ENCODE results near the gene ASB4. TPM values are rescaled to one million over a fixed set of nuclear protein-coding genes. Genes with fewer than 3 reads are reported as not detected.

Gene ASB4
- total RNA-seq, 2 experiments from 2014 or later, result not detected

DNA sequence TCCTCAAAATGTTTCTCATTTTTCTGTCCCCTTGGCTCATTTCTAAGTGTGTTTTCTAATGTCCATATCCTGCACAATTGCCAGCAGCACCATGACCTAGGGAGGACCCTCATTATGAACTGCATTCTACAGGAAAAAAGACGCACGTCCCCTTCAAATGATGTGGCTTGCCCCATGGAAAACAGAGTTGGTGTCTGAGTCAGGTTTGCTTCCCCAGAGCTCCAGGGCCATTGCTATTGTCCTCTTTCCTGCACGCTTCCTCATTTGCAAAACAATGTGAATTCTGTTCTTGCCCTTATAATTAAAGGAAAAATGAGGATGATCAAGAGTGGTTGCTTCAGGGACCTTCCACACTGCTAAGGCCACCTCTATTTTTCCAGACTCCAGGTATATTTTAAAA lies 14.7 kb upstream of the ASB4 start:
- Mint-ChIP-seq H3K4me1 (peaks cover 9% of the 10 kb centered on the region), H3K27ac (no peak overlapping the region), H3K27me3 (peaks cover 3% of the 10 kb centered on the region), H3K36me3 (no peaks in the 10 kb centered on the region), H3K9me3 (ENCODE audit: low read depth) (no peaks in the 10 kb centered on the region), H3K4me3 (no peak overlapping the region)
- CTCF ChIA-PET, result no interaction called here
- DNase-seq, result no peak
- ATAC-seq, result no peak

DNA sequence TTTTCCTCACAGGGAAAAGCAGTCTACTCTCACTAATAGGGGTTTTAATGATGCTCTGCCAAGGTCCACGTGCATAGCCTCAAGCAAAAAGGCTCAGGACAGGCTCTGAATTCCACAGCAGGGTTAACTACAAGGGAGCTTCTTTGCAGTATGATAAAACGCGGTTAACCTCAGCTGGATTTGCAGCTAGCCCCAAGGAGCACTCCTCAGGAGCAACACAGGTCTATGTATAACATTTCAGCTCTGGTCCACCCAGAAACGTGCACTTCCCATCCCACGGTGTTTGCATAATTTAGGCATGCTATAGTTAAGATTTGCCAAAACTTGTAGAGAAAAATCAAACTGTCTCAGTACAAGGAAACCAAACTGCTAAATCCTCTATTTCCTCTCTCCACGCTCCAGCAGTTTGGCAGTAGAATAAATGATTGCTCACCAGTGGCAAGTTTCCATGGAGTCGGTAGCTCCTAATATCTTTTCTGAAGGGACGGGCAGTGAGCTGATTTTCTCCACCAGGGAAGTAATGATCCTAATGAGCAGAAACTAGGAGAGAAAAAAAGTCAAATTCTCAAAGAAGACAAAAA lies 13.1 kb upstream of the ASB4 start:
- no peak overlapping the region for H3K4me3 Mint-ChIP-seq
- H3K4me1 Mint-ChIP-seq, result peaks cover 10% of the 10 kb centered on the region
- no peaks in the 10 kb centered on the region for H3K36me3 Mint-ChIP-seq
- ATAC-seq, result no peak
- H3K9me3 Mint-ChIP-seq (ENCODE audit: low read depth), result no peaks in the 10 kb centered on the region
- no peak overlapping the region for H3K27ac Mint-ChIP-seq
- no peak for DNase-seq
- H3K27me3 Mint-ChIP-seq, result peaks cover 3% of the 10 kb centered on the region
- CTCF ChIA-PET, result no interaction called here

DNA sequence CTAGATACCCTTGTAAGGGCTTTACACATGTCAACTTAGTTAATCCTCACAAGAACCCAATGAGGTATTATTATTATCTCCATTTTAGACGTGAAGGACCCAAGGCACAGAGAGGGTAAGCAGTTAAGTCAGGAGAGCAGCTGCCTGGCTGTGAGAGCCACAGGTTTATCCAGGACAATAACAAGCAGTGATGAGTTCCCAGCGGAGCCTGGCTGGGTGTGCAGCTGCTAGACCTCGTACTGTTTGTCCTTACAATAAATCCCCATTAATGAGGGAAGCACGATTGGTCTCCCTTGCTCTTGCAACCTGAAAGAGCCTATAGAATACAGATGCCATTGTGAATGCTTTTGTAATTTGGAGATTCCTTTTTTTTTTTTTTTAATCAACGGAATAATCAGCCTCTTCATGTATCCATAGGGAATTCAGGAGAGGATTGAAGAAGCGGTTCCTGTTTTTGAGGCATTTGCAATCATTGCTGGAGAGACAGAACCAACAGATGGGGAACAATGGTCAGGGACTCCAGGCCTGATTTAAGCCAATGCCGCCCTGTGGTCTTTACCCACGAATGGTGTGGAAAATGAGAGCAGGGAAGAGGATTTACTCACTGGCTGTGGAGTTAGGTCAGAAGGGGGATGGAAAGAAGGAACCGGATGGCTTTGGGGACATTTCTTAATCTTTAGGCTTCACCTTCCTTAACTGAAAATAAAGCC lies 12.3 kb upstream of the ASB4 start:
- CTCF ChIA-PET, result no interaction called here
- DNase-seq, result no peak
- H3K27ac Mint-ChIP-seq, result no peak overlapping the region
- ATAC-seq, result no peak
- H3K36me3 Mint-ChIP-seq, result no peaks in the 10 kb centered on the region
- no peaks in the 10 kb centered on the region for H3K9me3 Mint-ChIP-seq (ENCODE audit: low read depth)
- H3K4me3 Mint-ChIP-seq, result no peak overlapping the region
- peaks cover 7% of the 10 kb centered on the region for H3K27me3 Mint-ChIP-seq
- H3K4me1 Mint-ChIP-seq, result peaks cover 10% of the 10 kb centered on the region

DNA sequence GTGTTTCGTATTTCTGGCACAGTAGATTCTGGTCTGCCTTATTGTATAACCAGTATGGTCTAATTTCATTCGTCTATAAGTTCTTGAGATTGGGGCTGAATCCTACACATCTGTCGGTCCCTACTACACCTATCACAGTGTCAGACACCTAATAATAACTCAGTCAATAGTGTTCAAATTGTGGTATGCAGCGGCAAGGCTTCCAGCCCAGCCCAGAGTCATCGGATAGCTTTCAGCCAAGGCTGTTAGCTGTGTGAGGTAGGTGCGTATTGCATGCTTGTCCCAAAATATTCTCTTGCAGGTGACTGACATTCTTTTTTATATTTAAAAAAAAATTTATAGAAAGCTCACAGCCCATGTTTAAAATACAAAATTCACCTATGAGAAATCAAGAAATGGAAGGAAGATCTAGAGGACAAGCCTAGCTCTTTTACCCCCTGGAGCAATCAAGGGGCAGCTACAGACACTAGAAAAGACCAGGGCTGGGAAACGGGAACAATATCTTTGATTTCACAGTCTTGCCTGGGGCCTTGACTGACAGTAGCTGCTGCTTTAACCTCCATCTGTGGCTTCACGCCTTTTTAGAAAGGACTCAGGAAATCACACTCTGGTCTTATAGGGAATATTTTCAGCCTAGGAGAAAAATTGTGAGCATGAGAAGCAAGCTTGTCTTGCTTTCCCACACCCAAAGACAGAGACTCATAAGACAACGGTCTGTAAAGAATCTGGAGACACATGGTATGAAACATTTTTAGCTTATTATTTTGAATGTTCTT lies 9.5 kb upstream of the ASB4 start:
- DNase-seq, result no peak
- H3K4me1 Mint-ChIP-seq, result peaks cover 7% of the 10 kb centered on the region
- no peaks in the 10 kb centered on the region for H3K9me3 Mint-ChIP-seq (ENCODE audit: low read depth)
- ATAC-seq, result no peak
- H3K27me3 Mint-ChIP-seq, result peaks cover 7% of the 10 kb centered on the region
- H3K36me3 Mint-ChIP-seq, result no peaks in the 10 kb centered on the region
- H3K4me3 Mint-ChIP-seq, result no peak overlapping the region
- H3K27ac Mint-ChIP-seq, result no peak overlapping the region
- CTCF ChIA-PET, result interaction anchor here (0.8 to 3.7 kb wide), 22 partner anchors 10 to 1039 kb away, joined by 3 to 20 read pairs (median 4); partner anchors contain the start of genes ASB4 and PON3

DNA sequence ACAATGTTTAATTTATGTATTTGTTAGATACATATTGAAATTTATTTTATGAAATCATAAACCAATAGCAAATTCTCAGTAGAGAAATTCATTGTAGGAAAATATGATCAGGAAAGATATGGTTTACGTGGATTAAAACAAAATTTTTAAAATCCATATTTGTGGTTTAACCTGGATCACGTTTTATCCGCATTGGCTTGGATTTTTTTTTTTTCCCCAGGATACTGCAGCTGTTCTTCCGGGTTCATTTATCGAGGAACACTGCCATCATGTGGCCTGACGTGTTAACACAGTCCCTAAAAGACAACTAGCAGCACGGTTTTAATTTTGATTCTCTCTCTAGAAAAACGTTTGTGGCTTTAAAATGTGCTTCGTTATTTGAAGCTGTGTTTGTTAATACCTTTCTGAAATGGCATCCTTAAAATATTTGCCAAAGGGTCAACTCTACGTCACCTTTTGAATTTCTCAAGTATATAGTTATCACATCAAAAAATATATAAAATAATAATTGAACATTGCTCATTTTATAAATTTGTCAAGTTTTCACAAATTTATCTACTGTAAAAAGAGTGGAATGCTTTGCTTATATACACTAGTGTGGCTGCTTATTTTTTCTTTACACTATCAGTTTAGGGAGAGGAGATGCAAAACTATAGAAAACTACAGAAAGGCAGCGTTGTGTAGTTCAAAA lies 8.7 kb upstream of the ASB4 start:
- Mint-ChIP-seq H3K27me3 (peaks cover 7% of the 10 kb centered on the region), H3K4me3 (no peak overlapping the region), H3K27ac (no peak overlapping the region), H3K9me3 (ENCODE audit: low read depth) (no peaks in the 10 kb centered on the region), H3K36me3 (no peaks in the 10 kb centered on the region), H3K4me1 (peaks cover 7% of the 10 kb centered on the region)
- no peak for ATAC-seq
- CTCF ChIA-PET, result interaction anchor here (0.6 to 3.7 kb wide), 22 partner anchors 9 to 1040 kb away, joined by 3 to 20 read pairs (median 4); partner anchors contain the start of genes ASB4 and PON3
- peak; percentile 71 for DNase-seq

DNA sequence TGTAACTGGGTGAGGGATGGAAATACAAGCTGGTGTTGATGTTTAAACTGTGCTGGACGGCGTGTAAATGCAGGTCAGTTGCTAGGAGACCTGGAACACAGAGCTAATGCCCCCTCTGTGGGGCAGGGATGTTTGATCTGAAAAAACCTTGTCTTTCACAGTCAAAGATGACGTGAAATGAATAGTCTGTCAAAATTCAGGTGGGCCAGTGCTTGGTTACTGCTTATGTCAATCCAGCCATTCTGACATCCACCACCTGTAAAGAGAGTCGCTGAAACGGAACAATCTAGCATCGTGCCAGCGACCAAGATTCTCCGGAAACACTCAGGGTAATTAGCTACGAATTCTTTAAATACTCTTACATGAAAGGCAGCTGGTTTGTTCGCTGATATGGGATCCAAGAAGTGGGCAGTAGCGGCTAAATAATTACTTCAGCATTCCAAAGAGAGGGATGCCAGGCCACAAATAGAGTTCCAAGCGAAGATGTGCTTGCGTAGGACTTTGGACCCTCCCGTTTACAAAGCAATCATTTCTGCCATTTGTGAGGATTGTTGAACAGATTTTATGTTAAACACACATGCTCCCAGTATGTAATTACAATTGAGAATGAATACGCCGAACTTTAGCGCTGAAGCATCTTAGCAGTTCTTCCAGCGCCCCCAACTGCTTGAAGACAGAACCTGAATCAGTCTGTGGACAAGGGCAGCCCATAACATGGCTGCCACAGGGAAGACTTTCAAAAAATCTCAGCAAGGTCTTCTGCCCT lies 7.3 kb upstream of the ASB4 start:
- Mint-ChIP-seq H3K4me1 (peaks cover 7% of the 10 kb centered on the region), H3K27ac (no peak overlapping the region), H3K9me3 (ENCODE audit: low read depth) (no peaks in the 10 kb centered on the region), H3K27me3 (peaks cover 11% of the 10 kb centered on the region), H3K36me3 (no peaks in the 10 kb centered on the region), H3K4me3 (no peak overlapping the region)
- ATAC-seq (no peak), DNase-seq (no peak)
- CTCF ChIA-PET, result interaction anchor here (1.3 to 3.7 kb wide), 4 partner anchors 7 to 389 kb away, joined by 3 to 20 read pairs (median 12); partner anchors contain the start of gene ASB4

DNA sequence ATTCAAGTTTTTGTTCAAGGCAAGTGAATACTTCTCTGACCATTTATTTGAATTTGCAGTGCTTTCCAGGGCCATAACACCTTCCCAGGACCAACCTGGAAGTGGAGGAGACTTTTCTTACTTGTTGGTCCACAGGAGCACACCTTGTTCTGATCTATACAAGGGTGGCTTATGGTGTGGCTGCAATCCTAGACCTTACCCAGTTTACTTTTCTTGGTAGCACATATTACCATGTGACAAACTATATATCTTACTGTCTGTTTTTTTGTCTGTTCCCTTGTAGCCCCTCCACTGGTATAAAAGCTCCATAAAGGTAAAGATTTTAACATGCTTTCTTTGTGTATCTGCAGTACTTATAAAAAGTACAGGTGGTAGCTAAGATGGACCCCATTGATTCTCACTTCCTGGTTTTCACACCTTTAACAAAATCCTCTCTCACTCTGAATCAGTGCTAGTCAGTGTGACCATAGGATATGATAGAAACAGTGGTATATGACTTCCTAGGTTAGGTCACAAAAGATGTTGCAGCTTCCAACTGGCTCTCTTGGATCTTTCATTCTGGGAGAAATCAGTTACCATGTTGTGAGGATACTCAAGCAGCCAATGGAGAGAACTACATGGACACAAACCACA lies 5.6 kb upstream of the ASB4 start:
- Mint-ChIP-seq H3K27me3 (peaks cover 11% of the 10 kb centered on the region), H3K27ac (no peak overlapping the region), H3K4me3 (no peak overlapping the region), H3K4me1 (peaks cover 7% of the 10 kb centered on the region), H3K36me3 (no peaks in the 10 kb centered on the region), H3K9me3 (ENCODE audit: low read depth) (no peaks in the 10 kb centered on the region)
- DNase-seq (no peak), ATAC-seq (no peak)
- CTCF ChIA-PET, result interaction anchor here (0.5 to 2.5 kb wide), 5 partner anchors 9 to 594 kb away, joined by 3 to 6 read pairs (median 3); no protein-coding TSS in a partner anchor

DNA sequence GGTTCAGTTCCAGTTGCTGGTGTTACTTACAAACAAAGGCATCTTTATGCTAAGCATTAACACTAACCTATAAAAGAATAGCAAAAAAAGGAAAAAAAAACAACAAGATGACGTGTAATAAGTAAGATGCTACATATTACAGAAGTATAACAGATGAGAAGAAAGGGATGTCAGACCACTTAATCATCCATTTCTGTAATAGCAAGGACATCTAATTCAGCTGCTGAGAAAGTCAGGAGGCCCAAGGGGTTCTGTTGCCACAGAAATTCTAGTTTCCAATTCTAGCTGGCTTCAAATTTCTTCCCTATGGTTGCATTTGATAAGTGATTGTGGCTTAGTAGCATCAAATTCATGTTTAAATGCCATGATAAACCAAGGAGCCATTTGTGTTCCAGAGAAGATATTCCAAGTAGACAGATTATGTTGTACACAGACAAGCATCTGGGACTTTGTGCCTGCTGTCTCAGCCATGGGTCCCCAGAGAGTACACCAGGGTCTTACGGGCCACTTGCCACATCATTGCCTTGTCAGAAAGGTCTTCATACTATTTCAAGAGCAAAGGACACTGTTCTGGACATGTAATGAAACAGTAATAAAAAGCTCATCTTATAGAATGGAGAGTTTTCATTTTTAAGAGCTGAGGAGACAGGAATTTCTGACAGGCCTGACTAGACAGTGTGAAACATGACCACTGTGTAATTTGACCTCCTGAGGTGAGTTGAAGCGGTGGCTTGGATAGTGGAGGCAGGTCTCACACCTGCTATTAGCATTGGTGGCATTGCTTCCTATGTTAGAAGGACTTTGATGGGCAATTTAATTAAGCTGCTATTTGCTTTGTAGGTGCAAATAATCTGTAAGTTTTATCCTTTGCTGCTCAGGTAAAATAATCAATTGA lies 4.2 kb upstream of the ASB4 start:
- Mint-ChIP-seq H3K27ac (no peak overlapping the region), H3K4me3 (no peak overlapping the region), H3K27me3 (peaks cover 16% of the 10 kb centered on the region), H3K36me3 (no peaks in the 10 kb centered on the region), H3K9me3 (ENCODE audit: low read depth) (no peaks in the 10 kb centered on the region), H3K4me1 (peaks cover 7% of the 10 kb centered on the region)
- ATAC-seq (no peak), DNase-seq (no peak)
- CTCF ChIA-PET, result interaction anchor here (0.7 to 1.3 kb wide), 2 partner anchors 30 to 45 kb away, joined by 3 to 4 read pairs; no protein-coding TSS in a partner anchor

DNA sequence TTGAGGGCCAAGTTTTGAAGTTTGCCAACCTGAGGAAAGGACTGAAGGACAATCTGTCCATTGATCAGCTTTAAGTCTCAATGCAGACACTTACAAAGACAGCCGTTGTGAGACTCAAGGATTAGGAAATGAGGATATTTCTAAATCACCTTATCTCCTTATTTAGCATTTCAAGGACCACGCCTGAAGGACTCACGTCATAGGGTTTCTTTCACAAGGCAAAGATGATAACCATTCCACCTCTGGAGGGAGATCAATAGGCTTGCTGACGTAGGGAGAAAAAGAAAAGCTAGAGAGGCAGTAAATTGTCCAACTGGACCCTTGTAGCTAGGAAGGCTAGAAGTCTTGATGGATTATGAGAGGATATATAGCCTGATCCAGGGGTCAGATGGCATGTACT lies 3.3 kb upstream of the ASB4 start:
- Mint-ChIP-seq H3K27me3 (peaks cover 18% of the 10 kb centered on the region), H3K4me1 (peaks cover 6% of the 10 kb centered on the region), H3K4me3 (no peak overlapping the region), H3K36me3 (no peaks in the 10 kb centered on the region), H3K27ac (no peak overlapping the region), H3K9me3 (ENCODE audit: low read depth) (no peaks in the 10 kb centered on the region)
- CTCF ChIA-PET, result interaction anchor here (1.3 kb wide), 1 partner anchor 29 kb away, joined by 4 read pairs; no protein-coding TSS in a partner anchor
- no peak for DNase-seq
- ATAC-seq, result no peak

DNA sequence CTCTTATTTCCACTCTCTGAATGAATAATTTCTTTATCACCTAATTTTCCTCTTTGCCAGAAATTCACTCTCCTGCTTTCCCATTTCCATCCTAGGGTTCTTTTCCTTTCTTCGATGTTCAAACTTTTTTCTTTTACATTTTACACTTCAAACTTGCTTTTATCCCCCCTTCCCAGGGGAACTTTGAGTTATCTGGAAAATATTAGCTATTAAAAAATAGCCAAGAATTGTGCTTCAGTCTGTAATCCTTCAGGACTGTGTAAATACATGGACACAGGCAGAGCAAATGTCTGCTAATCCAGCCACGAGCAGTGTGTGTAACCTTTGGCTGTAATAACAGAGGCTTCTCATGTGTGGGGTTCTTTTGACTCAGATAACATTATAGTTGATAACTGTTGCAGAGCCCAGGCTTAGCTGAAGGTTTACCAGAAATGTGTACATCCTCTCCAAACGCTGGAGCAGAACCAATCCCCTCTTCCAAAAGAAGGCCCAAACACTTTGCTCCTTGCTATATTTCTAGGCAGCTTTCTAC lies 4.6 kb downstream of the ASB4 start:
- ATAC-seq (no peak), DNase-seq (no peak)
- no peak overlapping the region for H3K4me3 Mint-ChIP-seq
- no peak overlapping the region for H3K27ac Mint-ChIP-seq
- no peaks in the 10 kb centered on the region for H3K9me3 Mint-ChIP-seq (ENCODE audit: low read depth)
- H3K4me1 Mint-ChIP-seq, result no peaks in the 10 kb centered on the region
- H3K27me3 Mint-ChIP-seq, result peaks cover 13% of the 10 kb centered on the region
- no peaks in the 10 kb centered on the region for H3K36me3 Mint-ChIP-seq
- CTCF ChIA-PET, result interaction anchor here (0.8 to 1.8 kb wide), 4 partner anchors 11 to 21 kb away, joined by 3 to 8 read pairs (median 4); no protein-coding TSS in a partner anchor

DNA sequence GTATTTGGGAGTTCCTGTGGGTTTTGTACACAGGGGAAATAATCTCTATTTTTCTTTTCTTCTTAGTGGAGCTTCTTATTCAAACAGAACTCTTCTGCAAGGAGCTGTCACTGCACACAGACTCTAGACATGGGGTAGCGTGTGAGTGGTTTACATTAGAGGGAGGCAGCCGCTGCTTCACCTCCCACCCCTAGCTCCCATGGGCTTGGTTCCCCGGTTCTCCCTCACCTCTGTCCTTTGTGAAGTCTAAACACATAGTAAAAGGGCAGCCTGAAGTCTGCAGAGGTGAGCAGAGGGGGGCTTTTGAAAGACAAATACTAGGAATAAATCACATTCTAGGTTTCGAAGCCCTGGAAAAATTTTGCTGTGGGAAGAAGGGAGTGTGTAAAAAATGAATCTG lies 5.5 kb downstream of the ASB4 start:
- ATAC-seq, result no peak
- H3K4me1 Mint-ChIP-seq, result no peaks in the 10 kb centered on the region
- no peak for DNase-seq
- H3K9me3 Mint-ChIP-seq (ENCODE audit: low read depth), result no peaks in the 10 kb centered on the region
- H3K27ac Mint-ChIP-seq, result no peak overlapping the region
- H3K36me3 Mint-ChIP-seq, result no peaks in the 10 kb centered on the region
- peaks cover 12% of the 10 kb centered on the region for H3K27me3 Mint-ChIP-seq
- CTCF ChIA-PET, result interaction anchor here (1.5 to 1.8 kb wide), 3 partner anchors 12 to 20 kb away, joined by 3 to 8 read pairs (median 5); no protein-coding TSS in a partner anchor
- no peak overlapping the region for H3K4me3 Mint-ChIP-seq
